GM21515 (cell line): Measurements from ENCODE around the gene JARID2.

Experiments used
- ATAC-seq: cut with Tn5 transposase; IDR thresholded peaks from one replicate; pipeline ENCODE4 v1.9.1; 2021; ENCODE audit not compliant: unreplicated experiment

The JARID2 gene

GRCh38 chr6:15369838-15370237 is 124.0 kb downstream of the JARID2 start:
- ATAC-seq = no peak

DNA sequence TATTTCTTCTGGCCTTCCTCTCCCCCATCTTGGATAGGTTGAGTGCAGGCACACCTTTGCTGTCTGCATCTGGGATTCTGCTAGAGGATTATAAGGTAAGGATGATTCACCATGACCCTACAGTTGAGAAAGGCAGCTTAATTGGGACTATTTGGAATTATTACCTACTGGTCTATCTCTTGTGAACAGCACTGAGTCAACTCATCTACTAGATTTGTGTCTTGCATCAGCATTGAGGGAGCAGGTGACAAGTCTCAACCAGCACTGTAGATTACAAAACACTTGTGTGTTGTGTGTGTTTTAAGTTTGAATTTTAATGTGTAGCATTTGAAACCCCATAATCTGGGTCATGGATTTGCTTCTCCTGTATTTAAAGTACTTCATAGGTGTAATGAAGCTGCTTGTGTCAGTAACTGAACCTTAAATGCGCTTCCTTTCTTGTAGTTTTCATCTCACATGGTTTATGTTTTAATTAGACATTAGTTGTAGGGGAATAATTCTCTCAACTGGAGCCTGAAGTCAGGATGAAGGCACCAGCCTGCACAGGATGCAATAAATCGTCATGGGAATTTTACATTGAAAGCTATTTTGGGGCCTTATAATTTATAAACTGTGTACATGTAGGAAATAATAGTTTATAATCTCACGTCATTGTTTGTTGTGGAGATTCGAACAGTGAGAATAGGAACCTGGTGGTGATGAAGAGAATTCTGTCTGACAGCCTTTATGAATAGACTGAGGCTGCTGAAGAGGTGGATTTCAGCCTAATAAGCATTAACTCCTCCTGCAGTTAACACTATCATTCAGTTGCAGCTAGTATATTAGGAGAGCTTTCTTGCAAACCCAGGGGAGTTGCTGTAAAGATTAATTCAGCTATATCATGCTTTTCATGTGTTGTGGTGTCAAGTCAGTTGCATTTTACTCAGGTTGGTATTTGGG is 125.1 kb downstream of the JARID2 start:
- ATAC-seq = no peak

DNA sequence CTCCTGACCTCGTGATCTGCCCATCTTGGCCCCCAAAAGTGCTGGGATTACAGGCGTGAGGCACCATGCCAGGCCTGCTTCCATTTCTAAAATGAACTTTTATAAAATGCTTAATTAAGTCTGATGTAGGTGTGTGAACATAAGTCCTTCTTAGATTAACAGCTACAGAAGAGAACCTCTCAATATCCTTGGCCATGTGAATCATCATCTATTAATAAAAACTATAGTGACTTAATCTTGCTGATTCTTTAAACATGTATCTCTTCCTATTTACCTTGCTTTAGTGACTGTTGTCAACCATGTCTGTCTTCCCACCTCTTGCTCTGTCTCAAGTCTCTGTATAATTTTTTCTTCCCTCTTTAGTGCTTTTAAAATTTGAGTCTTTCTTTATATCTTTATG is 127.1 kb downstream of the JARID2 start:
- ATAC-seq = no peak

- no peak for ATAC-seq
Measured at GRCh38 chr6:15374119-15374518, 128.2 kb downstream of the JARID2 start.

GRCh38 chr6:15375018-15375417 is 129.1 kb downstream of the JARID2 start:
- no peak for ATAC-seq

DNA sequence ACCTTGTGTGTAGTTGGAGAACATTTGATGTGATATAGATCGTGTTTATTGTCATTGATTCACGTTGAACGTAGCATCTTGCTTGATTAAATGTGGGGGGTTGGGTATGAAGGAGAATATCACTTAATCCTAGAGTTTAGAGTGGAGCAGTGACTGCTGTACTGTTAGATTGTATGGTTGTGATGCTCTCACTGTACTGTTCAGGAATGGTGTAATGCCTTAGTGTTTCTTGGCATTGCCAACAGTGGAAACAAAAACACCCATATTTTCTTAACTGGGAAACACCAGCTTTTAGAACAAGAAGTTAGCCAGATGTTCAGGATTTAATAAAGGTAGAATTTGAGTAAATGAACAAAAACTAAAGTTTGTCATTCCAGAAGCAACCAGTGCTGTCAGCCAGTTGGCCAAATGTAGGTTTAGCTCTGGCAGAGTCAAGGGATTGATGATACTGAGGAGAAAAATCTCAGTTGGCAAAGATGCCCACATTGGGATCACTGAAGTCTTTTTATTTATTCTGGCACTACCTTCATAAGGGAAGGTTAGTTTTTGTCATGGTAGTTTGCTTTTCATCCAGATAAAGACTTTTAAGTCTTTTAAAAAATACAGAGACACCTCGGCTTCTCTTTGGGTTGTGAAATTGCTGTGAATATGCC is 129.9 kb downstream of the JARID2 start:
- no peak for ATAC-seq

DNA sequence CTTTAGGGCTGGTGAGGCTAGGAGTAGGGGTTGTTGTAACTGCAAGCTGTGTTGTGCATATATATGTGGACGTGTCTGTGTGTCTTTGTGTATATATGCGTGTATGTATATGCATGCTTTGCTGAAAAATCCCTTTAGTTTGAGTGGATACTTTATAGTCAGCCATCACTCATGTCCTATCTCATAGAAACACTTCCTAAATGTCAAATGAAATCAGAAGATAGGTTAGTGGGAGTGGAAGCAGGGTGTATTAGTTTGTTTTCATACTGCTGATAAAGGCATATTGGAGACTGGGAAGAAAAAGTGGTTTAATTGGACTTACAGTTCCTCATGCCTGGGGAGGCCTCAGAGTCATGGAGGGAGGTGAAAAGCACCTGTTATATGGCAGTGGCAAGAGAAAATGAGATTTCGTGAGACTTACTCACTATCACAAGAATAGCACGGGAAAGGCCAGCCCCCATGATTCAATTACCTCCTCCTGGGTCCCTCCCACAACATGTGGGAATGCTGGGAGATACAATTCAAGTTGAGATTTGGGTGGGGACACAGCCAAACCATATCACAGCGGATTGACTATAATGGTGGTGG is 131.1 kb downstream of the JARID2 start:
- ATAC-seq = no peak

- ATAC-seq = no peak
Measured at GRCh38 chr6:15378272-15378671, 132.4 kb downstream of the JARID2 start.

GRCh38 chr6:15378866-15379265 is 133.0 kb downstream of the JARID2 start:
- ATAC-seq = no peak

GRCh38 chr6:15380351-15380750 is 134.5 kb downstream of the JARID2 start:
- no peak for ATAC-seq

GRCh38 chr6:15382089-15382488 is 136.2 kb downstream of the JARID2 start:
- no peak for ATAC-seq

- no peak for ATAC-seq
Measured at GRCh38 chr6:15382712-15383111, 136.8 kb downstream of the JARID2 start.

GRCh38 chr6:15384901-15385300 is 139.0 kb downstream of the JARID2 start:
- ATAC-seq = no peak

DNA sequence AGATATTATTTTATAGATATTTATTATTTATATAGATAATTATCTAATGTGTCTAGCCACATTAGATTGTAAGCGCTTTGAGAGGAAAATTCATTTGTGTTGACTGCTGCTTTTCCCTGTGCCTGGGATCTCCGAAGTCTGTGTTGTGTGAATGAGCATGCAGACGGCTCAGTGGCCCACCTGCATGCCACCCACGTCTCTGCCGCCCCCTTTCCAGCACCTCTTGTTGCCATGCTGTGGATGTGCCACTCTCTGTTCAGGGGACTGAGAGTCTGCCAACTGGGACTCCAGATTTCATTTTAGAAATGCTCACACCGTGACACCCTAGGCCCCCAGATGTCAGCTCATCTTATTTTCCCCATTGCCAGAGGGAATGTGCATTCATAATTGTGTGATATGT is 139.7 kb downstream of the JARID2 start:
- no peak for ATAC-seq

DNA sequence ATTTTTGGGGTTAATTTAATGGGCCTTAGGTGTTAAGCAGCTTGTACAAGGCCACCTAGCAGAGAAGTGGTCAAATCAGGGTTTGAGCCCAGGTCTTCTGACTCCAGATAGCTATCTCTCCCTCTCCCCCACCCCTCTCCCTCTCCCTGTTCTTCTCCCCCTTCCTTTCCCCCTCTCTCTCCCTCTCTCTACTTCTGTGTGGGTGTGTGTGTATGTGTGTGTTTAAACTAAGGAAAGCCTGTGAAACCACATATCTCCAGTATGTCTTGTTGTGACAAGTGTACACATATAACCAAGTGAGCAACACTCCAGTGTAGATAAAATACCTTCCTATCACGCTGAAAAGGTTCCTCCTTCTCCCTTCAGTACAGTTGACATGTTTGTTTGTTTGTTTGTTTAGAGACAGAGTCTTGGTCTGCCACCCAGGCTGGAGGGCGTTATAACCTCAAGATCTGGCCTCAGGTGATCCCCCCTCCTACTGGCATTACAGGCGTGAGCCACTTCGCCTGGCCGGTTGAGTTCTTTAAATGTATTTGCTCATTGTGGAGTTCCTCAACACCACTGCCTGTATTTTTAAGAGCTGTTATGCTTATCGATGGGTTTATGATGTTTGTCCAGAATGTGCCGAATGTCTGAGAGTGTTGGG is 140.4 kb downstream of the JARID2 start:
- no peak for ATAC-seq

- no peak for ATAC-seq
Measured at GRCh38 chr6:15386756-15387112, 140.9 kb downstream of the JARID2 start.

GRCh38 chr6:15387118-15387517 is 141.2 kb downstream of the JARID2 start:
- no peak for ATAC-seq

DNA sequence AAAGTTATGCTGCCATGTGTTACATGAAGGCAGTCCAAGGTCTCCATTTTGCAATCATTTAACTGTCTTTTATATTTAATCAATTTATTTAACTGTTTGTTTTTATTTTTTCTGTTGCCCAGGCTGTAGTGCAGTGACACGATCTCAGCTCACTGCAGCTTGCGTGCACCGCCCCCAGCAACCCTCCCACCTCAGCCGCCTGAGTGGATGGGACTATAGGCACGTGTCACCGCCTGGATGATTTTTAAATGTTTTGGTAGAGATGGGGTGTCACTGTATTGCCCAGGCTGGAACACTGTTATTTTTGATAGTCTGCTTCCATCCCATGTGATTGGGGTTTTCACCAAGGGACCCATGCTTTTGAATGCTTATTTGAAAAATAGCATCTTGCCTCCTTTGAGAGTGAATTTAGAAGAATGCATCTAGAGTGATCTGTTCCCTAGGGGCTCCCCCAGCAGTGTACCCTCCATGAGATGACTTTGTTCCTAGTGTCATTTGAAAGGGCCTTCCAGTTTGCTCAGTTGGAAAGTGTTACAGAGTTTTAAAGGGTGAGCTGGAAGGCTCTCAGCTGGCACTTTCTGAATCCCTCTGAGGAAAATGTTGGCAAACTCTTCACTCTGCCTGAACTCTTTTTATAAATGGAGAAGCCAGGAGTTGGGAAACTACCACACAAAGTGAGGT is 143.4 kb downstream of the JARID2 start:
- no peak for ATAC-seq

- ATAC-seq = no peak
Measured at GRCh38 chr6:15389765-15390723, 144.2 kb downstream of the JARID2 start.

DNA sequence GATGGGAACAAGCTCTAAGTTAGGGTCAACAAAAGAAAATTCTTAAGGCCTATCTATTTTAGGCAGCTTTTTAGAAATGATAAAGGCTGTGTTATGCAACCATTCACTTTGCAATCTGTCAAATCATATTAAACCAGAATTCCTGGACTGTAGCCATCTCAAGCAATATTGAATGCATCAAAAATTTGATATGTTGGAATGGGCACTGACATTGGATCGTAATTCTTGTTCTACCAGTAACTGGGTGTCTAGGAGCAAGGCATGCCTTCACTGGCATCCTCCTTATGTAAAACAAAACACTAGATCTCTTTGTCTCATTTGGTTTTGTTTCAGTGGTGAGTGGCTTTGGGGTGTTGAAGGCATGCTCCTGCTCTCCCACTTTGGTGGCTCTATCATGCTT is 145.6 kb downstream of the JARID2 start:
- no peak for ATAC-seq
